Endothelial cell of umbilical vein (primary cell): Measurements from ENCODE around the gene LAMB1.

Source experiments
- JUN ChIP-seq: IDR thresholded peaks from 2 replicates; pipeline ENCODE4 v1.6.1; 2011; ENCODE audit warnings: borderline replicate concordance, low read depth; ENCODE audit not compliant: insufficient read length, insufficient read depth
- POLR2A ChIP-seq: IDR thresholded peaks from 2 replicates; pipeline ENCODE4 v1.6.1; 2012; ENCODE audit warnings: low read depth, mild to moderate bottlenecking, control low read depth, low read length

GRCh38 chr7:108045154-108045553, 42.2 kb upstream of the LAMB1 start:
- TF ChIP-seq JUN (no peak), POLR2A (no peak)
